Measurements from ENCODE around the gene SIRPB1.

Gene SIRPB1

DNA sequence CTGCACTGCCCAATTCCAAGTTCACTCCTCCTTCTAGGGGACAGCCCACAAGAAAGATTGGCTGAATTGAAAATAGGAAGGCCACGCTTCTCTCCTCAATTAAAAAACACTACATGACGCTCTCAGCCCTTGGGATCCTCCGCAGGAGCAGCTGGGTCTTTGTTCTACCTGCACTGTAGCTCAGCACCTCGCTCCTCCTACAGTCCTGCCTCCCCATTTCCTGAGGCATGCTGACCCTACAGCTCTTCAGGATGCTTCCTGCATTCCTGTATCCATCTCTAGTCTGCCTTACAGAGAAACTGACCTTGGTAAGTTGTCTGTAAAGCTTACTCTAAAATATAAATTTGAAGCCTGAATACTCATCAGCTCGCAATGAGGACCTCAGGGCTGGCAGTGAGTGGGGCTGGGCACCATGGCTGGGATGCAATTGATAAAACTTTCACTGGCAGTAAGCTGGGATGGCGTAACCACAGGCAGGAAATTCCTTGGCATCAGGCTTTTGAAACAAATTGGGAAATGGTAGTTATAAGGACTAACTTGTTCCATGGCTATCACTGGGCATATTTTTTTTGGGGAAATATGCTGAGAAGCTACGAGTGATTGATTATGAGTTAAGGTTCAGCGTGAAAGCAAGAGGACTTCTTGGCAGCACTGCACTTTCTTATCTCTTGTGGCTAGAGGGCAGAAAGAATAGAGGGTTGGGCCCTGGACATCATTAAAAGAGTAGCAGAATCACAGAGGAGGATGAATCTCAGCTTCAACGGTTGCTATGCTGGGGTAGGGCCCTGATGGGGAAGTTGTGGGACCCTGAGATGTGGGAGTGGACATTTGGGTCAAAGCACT, 11.7 kb upstream of the SIRPB1 start:
- H3K9me3 Mint-ChIP-seq, result no peaks in the 10 kb centered on the region
- DNase-seq (no peak), ATAC-seq (replicated peaks) (no peak)
- peaks cover 21% of the 10 kb centered on the region for H3K36me3 Mint-ChIP-seq (ENCODE audit: insufficient read depth)
- peak overlapping the region; percentile 78 to 94 for H3K27ac Mint-ChIP-seq
- H3K27me3 Mint-ChIP-seq, result no peaks in the 10 kb centered on the region
- H3K4me3 Mint-ChIP-seq, result peak overlapping the region; percentile 52 to 59
- peaks cover 16 to 24% of the 10 kb centered on the region in 2 donors for H3K4me1 Mint-ChIP-seq (ENCODE audit: low read depth in 2 of 2)

DNA sequence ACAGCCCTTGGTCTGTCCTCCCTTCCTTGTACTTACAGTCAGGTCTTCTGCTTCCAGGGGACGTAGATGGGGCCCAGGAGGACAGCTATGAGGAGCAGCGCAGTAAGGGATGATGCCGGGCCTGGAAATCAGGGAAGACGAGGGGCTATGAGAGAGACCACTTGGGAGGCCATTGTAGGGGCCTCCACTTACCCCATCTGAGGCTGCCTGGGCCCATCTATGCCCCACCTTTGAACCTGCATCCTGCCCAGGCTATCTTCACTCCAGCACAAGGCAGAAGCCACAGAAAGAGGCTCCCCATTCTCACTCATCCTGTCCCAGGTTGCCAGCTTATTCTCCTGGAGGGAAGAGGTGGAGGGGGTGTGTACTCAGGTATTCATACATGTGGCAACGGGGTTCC, 10.4 kb upstream of the SIRPB1 start:
- Mint-ChIP-seq H3K27me3 (no peaks in the 10 kb centered on the region), H3K36me3 (ENCODE audit: insufficient read depth) (peaks cover 19% of the 10 kb centered on the region), H3K9me3 (no peaks in the 10 kb centered on the region), H3K4me3 (no peak overlapping the region), H3K4me1 (ENCODE audit: low read depth in 2 of 2) (peaks cover 18 to 29% of the 10 kb centered on the region in 2 donors), H3K27ac (peak overlapping the region in 1 of 2 donors; percentile 10)
- no peak for ATAC-seq (replicated peaks)
- DNase-seq, result no peak

DNA sequence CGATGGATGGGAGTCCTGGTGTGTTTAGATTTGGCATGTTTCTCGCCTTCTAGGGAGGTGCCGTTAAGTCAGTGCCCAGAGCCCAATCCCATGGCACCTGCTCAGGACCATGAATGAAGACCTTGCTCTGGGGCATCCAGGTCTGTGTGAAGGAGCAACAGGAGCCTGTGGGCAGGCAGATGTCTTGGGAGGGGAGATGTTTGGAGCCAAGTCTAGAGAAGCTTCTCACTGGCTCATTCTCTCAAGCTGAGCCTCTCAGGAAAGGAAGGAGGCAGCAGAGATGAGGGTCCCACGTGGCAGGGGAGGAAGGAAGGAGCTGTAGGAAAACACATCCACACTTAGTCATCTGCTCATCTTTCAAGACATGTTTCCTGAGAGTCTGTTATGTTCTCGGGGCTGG, 9.5 kb upstream of the SIRPB1 start:
- peaks cover 14% of the 10 kb centered on the region for H3K36me3 Mint-ChIP-seq (ENCODE audit: insufficient read depth)
- H3K4me1 Mint-ChIP-seq (ENCODE audit: low read depth in 2 of 2), result peaks cover 18 to 29% of the 10 kb centered on the region in 2 donors
- no peak overlapping the region for H3K4me3 Mint-ChIP-seq
- no peaks in the 10 kb centered on the region for H3K9me3 Mint-ChIP-seq
- peak overlapping the region; percentile 4 to 38 for H3K27ac Mint-ChIP-seq
- no peak for ATAC-seq (replicated peaks)
- no peaks in the 10 kb centered on the region for H3K27me3 Mint-ChIP-seq
- DNase-seq, result no peak

DNA sequence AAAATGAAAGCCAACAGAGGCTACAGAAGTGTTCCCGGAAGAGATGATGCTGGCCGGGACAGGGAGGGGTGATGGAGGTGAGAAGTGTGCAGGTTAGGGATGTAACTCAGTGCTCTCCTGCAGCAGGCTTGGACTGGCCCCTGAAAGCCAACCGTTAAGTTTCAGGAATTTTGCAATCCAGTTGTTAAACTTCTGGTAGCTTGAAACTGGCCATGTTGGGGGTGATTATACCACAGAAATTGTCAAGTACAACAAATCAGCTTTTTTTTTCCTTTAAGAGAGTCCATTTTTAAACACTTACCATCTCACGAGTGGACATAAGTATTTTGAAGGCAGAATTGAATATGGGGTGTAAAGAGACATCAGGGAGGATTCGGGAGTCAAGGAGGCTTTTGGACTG, 8.8 kb upstream of the SIRPB1 start:
- H3K9me3 Mint-ChIP-seq, result no peaks in the 10 kb centered on the region
- DNase-seq, result no peak
- no peak for ATAC-seq (replicated peaks)
- H3K27me3 Mint-ChIP-seq, result no peaks in the 10 kb centered on the region
- no peak overlapping the region for H3K4me3 Mint-ChIP-seq
- peaks cover 21 to 27% of the 10 kb centered on the region in 2 donors for H3K4me1 Mint-ChIP-seq (ENCODE audit: low read depth in 2 of 2)
- H3K36me3 Mint-ChIP-seq (ENCODE audit: insufficient read depth), result peaks cover 14% of the 10 kb centered on the region
- peak overlapping the region; percentile 4 to 38 for H3K27ac Mint-ChIP-seq

DNA sequence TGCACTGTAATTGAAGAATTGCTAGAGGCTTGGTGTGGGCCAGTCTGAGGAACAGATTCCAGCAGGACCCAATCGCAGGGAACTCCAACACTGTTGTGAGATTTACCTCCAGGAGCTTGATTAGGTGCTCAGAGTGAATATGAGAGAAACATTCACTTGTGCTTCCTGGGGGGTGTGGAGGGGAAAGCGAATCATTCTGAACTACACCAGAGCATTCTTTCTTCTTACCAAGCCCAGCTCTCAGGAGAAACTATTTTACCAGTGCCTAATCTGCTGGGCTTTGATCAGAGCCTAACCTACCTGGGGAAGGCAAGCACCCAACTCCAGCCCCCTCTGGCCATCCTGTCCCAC, 7.4 kb upstream of the SIRPB1 start:
- peaks cover 27% of the 10 kb centered on the region in 2 donors for H3K4me1 Mint-ChIP-seq (ENCODE audit: low read depth in 2 of 2)
- DNase-seq (no peak), ATAC-seq (replicated peaks) (no peak)
- no peaks in the 10 kb centered on the region for H3K27me3 Mint-ChIP-seq
- H3K27ac Mint-ChIP-seq, result peak overlapping the region; percentile 55 to 70
- H3K36me3 Mint-ChIP-seq (ENCODE audit: insufficient read depth), result peaks cover 14% of the 10 kb centered on the region
- H3K4me3 Mint-ChIP-seq, result no peak overlapping the region
- H3K9me3 Mint-ChIP-seq, result no peaks in the 10 kb centered on the region

DNA sequence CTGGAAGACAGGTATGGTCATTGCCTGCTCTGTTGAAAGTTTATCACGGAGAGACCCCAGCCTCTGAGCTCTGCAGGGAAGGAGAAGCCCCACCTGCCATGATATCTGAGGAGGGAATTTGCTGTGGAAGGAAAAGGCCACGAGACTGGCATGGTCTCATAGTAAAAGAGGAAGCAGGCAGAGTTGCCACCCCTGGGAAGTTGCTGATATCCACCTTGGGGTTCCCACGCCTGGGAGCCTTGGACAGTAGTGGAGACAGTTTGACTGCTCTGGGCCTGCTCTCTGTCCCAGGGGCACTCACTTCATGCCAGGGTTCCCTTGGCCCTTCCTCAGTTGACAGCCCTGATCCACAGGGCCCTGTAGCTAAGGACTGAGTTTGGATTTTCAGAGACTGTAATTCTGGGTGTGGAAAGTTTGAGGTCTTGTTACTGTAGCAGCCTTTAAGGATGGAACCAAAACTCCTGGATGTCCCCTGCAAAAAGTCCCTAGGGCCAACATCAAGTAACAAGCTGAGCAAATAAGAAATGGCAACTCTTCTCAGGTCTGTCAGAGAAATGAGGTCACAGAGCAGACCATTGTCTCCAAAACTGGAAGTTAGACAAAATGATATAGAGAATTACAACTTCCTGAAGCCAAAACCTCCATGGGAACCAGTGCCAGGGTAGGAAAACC, 6.9 kb upstream of the SIRPB1 start:
- H3K27me3 Mint-ChIP-seq, result no peaks in the 10 kb centered on the region
- H3K4me3 Mint-ChIP-seq, result no peak overlapping the region
- no peaks in the 10 kb centered on the region for H3K9me3 Mint-ChIP-seq
- ATAC-seq (replicated peaks), result no peak
- peaks cover 14% of the 10 kb centered on the region for H3K36me3 Mint-ChIP-seq (ENCODE audit: insufficient read depth)
- DNase-seq, result no peak
- peaks cover 23 to 25% of the 10 kb centered on the region in 2 donors for H3K4me1 Mint-ChIP-seq (ENCODE audit: low read depth in 2 of 2)
- H3K27ac Mint-ChIP-seq, result peak overlapping the region; percentile 55 to 70

DNA sequence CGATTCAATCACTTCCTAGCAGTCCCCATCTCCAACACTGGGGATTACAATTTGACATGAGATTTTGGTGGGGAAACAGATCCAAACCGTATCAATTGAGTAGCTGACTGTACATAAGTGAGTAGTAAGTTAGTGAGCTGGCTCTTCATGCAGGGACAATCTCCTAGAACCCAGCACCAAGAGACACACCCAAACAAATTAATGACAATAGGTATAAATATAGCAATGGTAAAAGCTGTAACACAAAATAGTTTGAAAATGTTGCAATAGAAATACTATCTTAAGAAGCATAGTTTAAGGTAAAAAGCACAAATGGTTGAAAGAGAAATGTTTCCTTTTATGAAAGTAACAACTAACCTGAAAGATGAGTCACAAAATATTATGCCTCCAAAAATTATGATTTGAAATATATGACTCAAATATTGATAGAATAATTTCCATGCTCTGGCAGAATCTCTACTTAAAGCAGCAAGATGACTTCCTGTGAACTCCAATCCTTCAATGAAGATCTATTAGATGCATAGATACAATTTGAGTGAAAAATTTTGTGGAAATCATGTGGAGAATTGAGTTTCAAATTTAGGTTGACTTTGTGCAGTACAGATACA, 5.4 kb upstream of the SIRPB1 start:
- peak overlapping the region in 1 of 2 donors; percentile 79 for H3K27ac Mint-ChIP-seq
- no peaks in the 10 kb centered on the region for H3K9me3 Mint-ChIP-seq
- H3K36me3 Mint-ChIP-seq (ENCODE audit: insufficient read depth), result peaks cover 14% of the 10 kb centered on the region
- ATAC-seq (replicated peaks) (no peak), DNase-seq (no peak)
- peaks cover 23 to 27% of the 10 kb centered on the region in 2 donors for H3K4me1 Mint-ChIP-seq (ENCODE audit: low read depth in 2 of 2)
- H3K27me3 Mint-ChIP-seq, result no peaks in the 10 kb centered on the region
- no peak overlapping the region for H3K4me3 Mint-ChIP-seq

DNA sequence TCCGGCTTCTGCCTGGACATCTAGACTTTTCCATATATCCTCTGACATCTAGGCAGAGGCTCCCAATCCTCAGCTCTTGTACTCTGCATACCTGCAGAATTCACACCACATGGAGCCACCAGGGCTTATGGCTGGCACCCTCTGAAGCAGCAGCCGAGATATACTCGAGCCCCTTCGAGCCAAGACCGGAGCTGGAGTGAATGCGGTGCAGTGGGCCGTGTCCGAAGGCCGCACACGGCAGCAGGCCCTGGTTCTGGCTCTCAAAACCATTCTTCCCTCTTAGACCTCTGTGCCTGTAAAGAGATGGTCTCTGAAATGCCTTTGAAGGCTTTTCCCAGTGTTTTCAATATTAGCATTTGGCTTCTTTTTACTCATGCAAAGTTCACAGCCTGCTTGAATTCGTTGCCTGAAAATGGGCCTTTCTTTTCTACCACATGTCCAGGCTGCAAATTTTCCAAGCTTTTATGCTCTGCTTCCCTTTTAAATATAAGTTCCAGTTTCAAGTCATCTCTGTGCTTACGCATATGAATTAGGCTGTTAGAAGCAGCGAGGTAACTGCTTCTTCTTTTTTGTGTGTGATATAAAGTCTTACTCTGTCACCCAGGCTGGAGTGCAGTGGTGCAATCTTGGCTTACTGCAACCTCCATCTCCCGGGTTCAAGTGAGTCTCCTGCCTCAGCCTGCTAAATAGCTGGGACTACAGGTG, 3.8 kb upstream of the SIRPB1 start:
- no peak for DNase-seq
- peak overlapping the region in 1 of 2 donors; percentile 23 for H3K4me3 Mint-ChIP-seq
- peak overlapping the region in 1 of 2 donors; percentile 70 for H3K27ac Mint-ChIP-seq
- H3K36me3 Mint-ChIP-seq (ENCODE audit: insufficient read depth), result peaks cover 6% of the 10 kb centered on the region
- no peaks in the 10 kb centered on the region for H3K27me3 Mint-ChIP-seq
- H3K4me1 Mint-ChIP-seq (ENCODE audit: low read depth in 2 of 2), result peaks cover 36 to 38% of the 10 kb centered on the region in 2 donors
- no peak for ATAC-seq (replicated peaks)
- H3K9me3 Mint-ChIP-seq, result peaks cover 0 to 2% of the 10 kb centered on the region in 2 donors

DNA sequence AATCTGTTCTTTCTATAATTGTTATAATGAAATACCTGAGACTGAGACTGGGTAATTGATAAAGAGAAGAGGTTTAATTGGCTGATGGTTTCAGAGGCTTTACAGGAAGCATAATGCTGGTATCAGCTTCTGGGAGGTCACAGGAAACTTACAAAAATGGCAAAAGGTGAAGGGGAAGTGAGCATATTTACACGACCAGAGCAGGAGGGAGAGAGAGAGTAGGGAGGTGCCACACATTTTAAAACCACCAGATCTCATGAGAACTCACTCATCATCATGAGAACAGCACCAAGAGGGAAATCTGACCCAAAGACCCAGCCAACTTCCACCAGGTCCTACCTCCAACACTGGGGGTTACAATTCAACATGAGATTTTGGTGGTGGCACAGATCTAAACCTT, 2.6 kb upstream of the SIRPB1 start:
- Mint-ChIP-seq H3K27ac (peak overlapping the region; percentile 70 to 77), H3K9me3 (peaks cover 0 to 2% of the 10 kb centered on the region in 2 donors), H3K4me1 (ENCODE audit: low read depth in 2 of 2) (peaks cover 38 to 39% of the 10 kb centered on the region in 2 donors), H3K36me3 (ENCODE audit: insufficient read depth) (no peaks in the 10 kb centered on the region), H3K4me3 (peak overlapping the region; percentile 2 to 5), H3K27me3 (no peaks in the 10 kb centered on the region)
- DNase-seq (no peak), ATAC-seq (replicated peaks) (peak; percentile 74)

DNA sequence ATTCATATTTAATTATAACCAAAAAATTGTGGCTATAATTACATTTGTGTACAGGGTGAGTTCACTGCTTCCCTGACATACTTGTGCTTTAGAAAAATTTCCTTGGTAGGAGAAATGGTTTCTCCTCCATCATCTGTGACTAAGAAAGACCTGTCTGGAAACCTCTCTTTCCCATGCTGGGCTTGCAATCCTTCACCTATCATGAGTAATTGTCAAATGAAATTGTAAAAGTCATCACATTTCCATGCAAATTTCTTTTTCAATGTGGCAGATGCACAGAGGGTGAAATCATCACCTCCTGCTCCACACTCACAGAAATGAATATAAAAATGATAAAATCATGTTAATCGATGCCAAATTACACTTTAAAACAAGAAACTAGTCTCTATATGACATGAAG, 1.5 kb upstream of the SIRPB1 start:
- ATAC-seq (replicated peaks) (no peak), DNase-seq (no peak)
- Mint-ChIP-seq H3K9me3 (peaks cover 0 to 2% of the 10 kb centered on the region in 2 donors), H3K4me1 (ENCODE audit: low read depth in 2 of 2) (peaks cover 38 to 39% of the 10 kb centered on the region in 2 donors), H3K36me3 (ENCODE audit: insufficient read depth) (no peaks in the 10 kb centered on the region), H3K27me3 (no peaks in the 10 kb centered on the region), H3K4me3 (no peak overlapping the region), H3K27ac (no peak overlapping the region)

DNA sequence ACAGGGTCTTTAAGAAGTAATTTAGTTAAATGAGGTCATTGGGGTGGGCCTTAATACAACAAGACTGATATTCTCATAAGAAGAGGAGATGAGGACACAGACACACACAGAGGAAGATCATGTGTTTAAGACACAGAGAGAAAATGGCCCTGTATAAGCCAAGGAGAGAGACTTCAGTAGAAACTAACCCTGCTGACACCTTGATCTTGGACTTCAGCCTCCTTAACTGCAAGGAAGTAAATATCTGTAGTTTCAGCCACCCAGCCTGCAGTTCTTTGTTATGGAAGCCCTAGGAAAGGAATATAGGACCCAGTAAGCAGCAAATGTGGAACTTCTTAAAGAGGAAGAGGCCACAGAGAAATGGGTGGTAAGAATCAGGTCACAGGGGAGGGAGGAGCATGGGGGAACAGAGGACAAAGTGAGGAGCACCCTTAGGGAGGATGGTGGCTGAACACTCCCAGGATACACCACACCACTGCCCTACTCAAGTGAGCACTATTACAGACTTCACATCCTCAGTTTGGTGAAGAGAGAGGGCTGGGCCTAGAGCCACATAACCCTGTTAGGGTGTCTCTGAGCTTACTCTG, 762 bp downstream of the SIRPB1 start:
- ATAC-seq (replicated peaks) (no peak), DNase-seq (no peak)
- Mint-ChIP-seq H3K27ac (peak overlapping the region in 1 of 2 donors; percentile 65), H3K36me3 (ENCODE audit: insufficient read depth) (no peaks in the 10 kb centered on the region), H3K4me3 (peak overlapping the region in 1 of 2 donors; percentile 2), H3K4me1 (ENCODE audit: low read depth in 2 of 2) (peaks cover 34 to 40% of the 10 kb centered on the region in 2 donors), H3K27me3 (no peaks in the 10 kb centered on the region), H3K9me3 (peaks cover 0 to 2% of the 10 kb centered on the region in 2 donors)

DNA sequence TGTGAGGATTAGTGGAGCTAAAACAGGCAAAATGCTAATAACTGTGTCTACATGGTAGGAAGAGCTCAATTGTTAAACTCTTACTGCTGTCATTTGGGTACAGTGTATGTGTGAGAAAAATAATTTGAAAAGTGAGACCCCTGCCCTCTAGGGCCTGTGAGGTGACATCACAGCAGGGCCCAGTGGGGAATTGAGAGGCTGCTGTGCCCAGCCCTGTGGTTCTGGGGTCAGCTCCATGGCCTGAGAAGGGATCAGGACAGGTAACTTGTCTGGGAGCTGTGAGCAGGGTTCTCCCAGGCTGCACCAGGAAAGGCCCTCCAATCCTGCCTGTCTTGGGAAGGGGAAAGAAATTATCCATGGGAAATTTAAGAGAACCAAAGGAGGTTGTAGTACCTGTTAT, 1.3 kb downstream of the SIRPB1 start:
- H3K4me1 Mint-ChIP-seq (ENCODE audit: low read depth in 2 of 2), result peaks cover 34 to 36% of the 10 kb centered on the region in 2 donors

More for the DNA sequence above, 1.3 kb downstream of the SIRPB1 start:
- Mint-ChIP-seq H3K27me3 (no peaks in the 10 kb centered on the region), H3K9me3 (peaks cover 0 to 2% of the 10 kb centered on the region in 2 donors), H3K4me3 (peak overlapping the region in 1 of 2 donors; percentile 2), H3K36me3 (ENCODE audit: insufficient read depth) (no peaks in the 10 kb centered on the region), H3K27ac (peak overlapping the region in 1 of 2 donors; percentile 75)
- ATAC-seq (replicated peaks), result no peak
- DNase-seq, result no peak
